Stimulated activated CD4-positive, alpha-beta T cell treated with anti-CD3 and anti-CD28 coated beads, Interleukin-1b, Interleukin-23, amount 100 ng/mL, for 24 hours (primary cell): Measurements from ENCODE around the gene MAP3K12.
"Not testable (repeated sequence)": the region's sequence is repeated elsewhere in the genome, so short reads cannot be mapped to it uniquely, and the experiment has no call there.

Experiments used
- DNase-seq, 4 experiments: peaks; one replicate each; pipeline ENCODE4 v3.0.0-alpha.2; 2020; ENCODE audit warnings: low read depth in 4 of 4, low spot score in 1 of 4

MAP3K12 gene

DNA sequence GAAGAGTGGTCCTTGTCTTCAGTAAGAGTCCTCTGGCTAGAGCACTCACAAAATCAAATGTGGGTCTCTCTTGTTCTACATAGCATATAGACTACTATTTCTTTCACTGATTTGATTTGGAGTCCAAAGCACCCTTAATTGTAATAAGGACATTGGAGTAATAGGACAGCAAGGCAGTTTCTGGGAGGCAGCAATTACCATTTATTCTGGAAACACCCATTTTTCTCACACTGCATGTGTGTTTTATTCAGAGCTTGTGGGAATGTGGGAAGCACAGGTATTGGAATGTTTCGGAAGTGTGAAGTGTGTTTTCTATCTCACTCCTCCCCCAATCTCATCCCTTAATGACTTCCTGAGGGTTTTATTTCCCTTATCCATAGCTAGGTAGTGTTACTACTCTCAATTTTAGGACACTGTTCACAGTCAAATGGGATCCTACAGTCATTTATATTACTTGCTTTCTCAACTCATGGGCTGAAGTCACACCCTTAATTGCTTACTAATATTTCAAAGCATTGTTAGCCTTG, 27.1 kb downstream of the MAP3K12 start:
- DNase-seq: no peak

DNA sequence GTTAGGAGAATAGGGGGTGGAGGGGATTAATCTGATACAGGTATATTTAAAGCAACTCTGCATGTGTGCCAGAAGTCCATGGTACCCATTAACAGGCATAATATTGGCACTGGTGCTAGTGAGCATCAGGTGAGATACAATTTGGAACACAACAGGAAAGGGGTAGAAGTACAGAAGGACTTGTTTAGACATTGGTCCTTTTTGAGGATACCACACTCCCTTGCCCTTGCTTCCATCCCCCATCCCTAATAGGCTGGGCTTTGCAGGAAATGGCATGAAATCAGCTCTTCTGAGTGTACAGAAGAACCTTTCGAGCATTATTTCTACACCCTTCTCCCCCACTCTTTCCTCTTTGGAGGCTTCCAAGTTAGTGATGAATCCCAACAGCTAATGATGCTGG, 31.0 kb downstream of the MAP3K12 start:
- no peak for DNase-seq

DNA sequence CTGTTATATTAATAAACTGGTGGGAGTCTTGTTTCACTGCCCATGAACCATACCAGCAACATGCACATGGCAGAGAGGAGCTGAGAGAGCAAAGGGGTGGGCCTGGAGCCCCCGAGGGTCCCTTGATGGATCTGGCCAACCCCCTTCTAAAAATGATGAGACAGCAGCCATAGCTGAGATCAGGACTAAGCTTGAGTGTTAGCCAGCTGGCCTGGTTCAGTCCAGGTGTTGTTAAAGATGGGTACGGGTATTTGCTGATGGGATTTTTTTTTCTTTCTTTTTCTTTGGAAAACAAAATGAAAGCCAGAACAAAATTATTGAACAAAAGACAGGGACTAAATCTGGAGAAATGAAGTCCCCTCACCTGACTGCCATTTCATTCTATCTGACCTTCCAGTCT, 31.4 kb downstream of the MAP3K12 start:
- no peak for DNase-seq

DNA sequence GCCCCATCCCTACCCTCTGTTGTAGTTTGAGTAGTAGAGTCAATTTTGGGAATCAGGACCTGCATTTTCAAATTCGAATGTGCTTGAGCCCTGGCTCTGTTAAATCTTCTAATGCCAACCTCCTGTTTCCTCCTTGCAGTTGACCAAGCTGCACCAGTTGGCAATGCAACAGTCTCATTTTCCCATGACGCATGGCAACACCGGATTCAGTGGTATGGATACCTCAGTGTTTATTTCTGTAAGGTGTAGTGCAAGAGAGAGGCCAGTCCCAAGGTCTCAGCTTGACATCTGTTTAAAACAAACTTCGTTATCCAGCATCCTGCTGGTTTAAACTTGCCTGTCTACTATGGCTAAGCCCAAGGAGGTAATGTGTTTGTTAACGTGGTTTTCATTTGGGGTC, 32.2 kb downstream of the MAP3K12 start:
- DNase-seq: no peak

DNA sequence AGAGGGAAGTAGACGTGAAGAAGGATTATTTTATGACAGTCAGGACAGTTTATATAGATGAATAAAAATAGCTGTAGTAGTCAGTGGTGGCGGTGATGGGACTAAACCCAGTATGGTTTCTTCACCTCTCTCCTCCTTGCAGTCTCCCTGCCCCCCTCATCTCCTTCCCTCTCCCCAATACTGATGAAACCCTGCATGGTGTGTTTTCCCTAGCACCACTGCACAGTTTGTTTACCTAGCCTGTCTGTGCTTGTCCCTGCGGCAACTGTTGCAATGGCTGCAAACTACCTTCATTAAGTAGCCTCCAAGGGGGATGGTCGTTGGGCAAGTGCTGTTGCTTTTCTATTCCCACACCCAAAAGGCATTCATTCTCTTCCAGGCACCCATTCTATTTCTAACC, 32.6 kb downstream of the MAP3K12 start:
- DNase-seq: no peak

DNA sequence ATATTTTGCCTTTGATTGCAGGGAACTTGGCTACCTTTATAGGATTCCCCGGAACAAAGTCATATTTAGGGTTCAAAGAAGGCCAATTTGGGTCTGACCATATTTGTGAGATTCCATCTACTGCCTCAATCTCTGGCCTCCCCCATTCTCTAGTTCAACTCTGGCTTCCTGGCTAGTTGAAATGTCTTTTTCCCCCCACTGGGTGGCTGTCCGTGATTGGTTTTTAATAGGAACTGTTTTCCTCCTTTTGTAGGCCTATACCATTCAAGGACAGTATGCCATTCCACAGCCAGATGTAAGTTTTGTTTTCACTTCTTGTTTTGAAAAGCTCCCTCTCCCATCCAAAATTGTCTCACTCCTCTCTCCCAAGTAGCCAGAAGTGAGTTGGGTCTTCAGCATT, 33.6 kb downstream of the MAP3K12 start:
- no peak for DNase-seq

DNA sequence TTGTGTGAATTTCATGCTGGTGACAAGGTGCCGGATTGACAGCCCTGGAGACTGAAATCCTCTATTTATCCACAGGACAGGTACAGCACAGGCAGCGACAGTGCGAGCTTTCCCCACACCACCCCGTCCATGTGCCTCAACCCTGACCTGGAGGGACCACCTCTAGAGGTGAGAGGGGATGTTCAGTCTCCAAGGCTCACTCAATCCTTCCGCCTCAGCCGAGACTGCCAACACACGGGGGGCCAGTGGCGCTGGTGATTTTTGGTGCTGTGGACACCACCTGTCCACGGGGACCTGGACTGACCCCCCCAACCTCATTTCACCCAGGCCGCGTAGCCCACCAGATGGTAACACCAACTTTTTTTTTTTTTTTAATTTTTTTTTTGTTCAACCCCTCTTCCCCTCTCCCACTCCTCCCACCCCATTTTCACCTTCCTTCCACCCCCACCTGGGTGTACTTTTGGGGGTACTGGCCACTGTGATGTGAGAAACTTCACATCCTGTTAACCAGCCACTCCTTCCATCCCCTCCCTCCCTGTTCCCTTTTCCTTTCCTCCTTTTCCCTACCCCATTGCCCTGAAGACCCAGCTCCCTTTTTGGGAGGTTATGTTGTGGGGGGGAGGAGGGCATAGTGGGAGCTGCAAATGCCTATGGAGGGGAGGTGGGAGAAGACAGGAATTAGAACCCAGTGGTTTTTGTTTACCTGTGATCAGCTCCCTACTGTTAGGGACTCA, 34.4 kb downstream of the MAP3K12 start:
- no peak for DNase-seq

DNA sequence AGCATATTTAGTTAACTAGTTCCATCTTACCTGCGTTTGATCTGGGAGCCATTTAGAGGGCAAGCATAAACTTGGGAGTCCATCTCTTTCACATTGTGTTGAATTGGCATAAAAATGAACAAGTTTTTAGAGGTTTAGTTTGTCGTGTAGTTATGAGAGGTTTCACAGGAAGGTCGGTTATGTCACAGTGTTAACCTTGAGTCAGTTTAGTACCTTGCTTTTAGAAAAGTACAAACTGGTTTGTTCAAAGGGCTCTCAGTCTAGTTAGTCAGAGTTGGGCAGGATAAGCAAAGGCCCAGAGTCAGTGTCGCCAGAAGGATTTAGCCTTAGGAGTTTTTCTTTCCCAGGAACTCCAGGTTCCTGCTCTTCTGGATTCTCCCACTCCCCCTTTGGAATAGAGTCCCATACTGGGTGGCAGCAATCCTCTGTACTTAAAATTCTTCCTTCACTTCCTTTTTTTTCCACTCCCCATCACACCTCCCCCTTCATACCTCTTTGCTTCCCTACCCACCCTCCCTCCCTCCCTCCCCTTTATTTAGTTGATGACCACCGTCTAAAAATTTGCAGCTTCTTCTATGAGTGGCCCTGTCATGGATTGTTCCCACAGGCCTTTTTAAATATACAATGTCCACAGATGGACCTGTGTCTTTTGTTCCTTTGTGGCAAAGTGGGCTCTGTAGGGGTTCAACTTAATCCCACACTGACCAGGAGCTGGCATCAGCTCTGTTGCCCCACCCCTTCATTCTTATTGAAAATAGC, 35.3 kb downstream of the MAP3K12 start:
- no peak for DNase-seq

DNA sequence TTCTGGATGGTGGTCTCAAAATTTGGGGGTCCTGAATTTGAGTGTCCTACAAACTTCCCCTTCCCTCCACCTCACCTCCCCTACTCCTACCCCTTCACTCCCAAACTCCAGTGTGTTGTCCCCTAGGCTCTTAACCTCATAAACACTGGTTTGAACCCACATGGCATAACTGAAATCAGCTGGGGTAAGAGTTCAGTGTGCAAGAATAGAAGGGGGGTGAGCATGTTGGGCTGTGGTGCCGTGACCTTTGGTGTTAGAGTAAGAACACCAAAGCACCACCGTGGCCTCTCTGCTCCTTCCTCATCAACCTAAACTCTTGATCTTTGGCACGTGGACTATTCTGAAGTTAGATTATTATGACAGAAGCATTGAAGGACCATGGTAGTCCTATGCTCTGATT, 36.3 kb downstream of the MAP3K12 start:
- no peak for DNase-seq

DNA sequence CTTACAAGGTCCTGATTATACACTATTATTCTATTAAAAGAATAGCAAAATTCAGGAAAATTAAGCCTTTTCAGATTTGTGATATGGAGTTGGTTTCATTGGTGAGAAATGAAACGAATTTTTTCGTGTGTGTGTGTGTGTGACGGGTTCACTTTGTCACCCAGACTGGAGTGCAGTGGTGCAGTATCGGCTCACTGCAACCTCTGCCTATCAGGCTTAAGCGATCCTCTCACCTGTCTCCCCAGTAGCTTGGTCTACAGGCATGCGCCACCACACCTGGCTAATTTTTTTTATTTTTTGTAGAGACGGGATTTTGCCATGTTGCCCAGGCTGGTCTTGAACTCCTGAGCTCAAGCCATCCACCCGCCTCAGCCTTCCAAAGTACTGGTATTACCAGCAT, 37.7 kb downstream of the MAP3K12 start:
- DNase-seq: no peak

DNA sequence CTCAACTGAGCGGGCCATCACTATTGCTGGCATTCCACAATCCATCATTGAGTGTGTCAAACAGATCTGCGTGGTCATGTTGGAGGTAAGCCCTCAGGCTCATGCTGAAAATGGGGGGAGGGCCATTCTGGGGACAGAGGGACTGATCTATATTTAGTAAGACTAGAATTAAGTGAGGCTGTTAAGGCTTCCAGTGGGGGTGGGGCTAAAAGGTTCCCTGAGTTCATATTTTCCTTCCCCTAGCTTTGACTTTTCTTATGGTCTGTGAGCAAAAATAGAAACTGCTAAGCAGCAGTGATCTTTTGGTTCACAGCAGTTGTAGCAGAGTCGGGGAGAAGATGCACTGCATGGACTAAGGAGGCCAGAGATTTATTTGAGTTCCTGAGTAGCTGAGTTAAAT, 38.2 kb downstream of the MAP3K12 start:
- no peak for DNase-seq

DNA sequence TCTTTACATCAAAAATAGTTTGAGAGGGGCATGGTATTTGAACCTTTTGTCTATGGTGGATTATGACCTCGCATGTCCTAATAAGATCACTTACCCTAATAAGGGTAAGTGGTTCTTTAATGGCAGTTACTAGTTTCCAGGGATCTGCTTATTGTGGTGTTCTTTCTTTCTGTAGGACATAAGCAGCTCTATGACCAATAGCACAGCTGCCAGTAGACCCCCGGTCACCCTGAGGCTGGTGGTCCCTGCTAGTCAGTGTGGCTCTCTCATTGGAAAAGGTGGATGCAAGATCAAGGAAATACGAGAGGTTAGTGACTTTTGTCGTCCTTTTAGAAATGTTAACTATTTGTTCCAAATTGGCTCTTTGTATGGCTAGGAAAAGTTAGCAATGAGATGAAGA, 40.2 kb downstream of the MAP3K12 start:
- no peak for DNase-seq

DNA sequence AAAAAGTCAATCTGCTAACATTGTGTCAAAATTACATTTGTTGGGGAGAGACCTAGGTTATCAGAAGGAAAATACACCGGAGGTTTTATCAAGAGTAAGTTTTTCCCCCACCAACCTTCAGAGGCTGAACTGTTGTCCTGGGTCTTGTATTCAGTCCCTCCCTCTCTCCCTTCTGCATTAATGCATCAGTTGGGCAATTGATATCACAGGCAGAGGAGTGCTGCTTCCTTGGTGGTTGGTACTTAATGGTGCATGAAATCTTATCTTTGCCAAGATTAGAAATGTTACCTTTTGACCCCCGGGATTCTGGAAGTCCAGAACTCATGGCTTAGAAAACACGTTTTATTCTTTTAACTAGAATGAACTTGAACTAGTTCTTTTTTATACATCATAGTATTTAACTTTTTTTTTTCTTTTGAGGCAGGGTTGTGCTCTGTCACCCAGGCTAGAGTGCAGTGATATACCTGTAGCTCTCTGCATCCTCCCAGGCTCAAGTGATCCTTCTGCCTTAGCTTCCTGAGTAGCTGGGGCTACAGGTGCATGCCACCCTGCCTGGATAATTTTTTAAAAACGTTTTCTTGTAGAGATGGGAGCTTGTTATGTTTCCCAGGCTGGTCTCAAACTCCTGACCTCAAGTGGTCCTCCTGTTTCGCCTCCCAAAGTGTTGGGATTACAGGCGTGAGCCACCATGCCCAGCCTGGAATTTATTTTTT, 42.4 kb downstream of the MAP3K12 start:
- no peak for DNase-seq

DNA sequence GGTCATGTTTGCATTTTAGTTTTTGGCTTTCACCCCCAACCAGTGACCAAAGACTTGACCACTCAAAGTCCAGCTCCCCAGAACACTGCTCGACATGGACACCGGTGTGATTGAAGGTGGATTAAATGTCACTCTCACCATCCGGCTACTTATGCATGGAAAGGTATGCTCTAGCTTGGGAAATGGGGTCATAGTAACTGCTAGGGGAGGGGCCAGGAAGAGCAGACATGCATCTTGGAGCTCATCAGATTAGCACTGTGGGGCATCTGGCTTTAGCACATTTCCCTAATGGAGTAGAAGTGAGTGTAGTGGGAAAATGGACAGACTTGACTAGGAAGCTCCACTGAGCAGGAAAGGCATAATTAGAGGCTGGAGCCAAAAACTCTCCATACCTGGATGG, 44.6 kb downstream of the MAP3K12 start:
- DNase-seq: no peak

DNA sequence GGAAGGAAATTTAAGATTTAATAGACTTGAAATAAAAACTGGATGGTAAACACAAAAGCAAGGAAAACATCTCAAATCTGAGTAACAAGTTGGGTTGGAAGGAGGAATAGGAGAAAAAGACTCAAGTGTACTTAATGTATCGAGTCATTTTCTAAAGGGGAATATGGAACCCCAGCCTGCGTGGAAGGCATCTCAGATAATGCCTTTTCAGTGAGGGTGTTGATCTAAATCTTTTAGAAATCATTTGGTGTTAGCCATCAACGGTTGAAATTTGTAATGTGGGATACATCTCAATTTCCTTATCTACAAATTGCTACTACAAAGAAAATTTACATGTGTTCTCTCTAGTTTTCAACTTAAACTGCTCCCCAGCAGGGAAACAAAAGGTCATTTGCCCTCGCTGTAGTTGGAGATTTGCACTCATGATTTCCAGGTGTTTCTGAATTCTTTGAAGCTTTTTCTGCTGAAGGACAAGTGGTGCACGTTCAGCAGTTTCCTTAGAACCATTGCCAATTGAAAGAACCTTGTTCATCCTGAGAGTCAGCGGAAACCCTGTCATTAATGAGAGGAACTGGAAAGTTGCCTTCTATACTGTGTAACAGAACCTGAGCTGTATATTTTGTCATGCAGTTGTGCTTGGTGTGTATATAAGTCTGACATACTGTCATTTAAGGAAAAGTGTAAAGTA, 45.2 kb downstream of the MAP3K12 start:
- DNase-seq: no peak

DNA sequence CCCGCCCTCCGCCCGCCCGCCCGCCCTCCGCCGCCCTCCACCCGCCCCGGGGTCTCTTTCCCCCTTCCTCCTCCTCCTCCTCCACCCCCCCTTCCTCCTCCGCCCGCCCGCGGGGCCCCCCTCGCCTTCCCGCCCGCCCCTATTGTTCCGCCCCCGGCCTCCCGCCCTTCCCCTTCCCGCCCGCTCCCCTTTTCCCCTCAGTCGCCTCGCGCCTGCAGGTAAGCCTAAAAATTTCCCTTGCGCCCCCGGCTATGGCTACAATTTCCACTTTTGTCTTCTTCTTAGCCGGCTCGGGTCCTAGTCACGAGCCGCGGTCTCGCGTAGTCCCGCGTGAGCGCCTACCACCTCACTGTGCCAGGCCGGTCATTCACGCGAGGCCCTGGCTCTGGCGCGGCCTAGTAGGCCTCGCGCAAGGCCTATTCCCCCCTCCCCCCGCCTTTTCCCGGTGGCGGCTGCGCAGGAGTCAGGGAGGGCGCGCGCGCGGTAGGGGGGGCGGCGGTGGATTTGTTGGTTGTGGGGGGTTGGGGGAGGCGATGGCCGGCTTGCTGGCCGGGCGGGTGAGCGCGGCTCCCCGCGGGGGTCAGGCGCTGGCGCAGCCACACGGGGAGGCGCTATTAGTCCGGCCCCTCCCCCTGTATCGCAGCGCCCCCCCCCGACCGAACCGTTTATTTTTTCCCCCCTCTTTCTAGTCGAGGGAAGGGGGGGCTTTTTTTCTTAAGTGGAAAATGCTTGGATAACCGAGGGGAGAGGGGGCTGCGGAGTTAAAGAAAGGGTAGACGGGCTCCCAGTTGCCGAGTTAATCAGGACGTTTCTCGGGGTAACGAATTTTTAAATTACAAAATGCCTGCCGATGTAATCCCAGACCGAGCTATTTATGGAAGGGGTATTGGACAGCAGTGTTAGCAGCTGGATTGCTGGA, 46.8 kb downstream of the MAP3K12 start:
- peak; percentile 42 to 65 (median 59) for DNase-seq

DNA sequence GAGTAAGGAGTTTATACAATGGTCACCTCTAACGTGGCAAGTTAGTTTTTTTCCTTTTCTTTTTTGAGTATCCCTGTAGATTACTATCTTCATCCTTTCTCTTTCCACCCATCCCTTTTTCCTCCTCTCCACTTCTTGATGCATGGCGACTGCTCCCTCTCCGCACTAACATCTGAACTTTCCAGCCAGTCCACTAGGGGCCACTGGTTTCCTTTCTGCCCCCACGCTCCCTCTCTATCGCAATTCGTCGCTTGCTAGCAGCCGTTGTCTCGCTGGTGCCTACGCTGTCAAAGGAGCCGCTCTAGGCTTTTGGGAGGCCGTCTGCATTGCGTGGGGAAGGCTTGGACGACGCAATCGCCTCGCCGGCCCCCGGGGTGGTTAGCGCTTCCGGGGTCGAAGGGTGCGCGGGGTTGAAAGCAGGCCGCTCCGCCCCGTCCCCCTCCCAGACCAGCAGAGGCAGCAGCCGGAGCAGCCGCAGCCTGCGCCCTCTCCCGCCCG, 47.5 kb downstream of the MAP3K12 start, which contains the start of gene PCBP2:
Gene PCBP2, plus strand, starts transcription at position 442 of the 498 bp plus-strand sequence. CDS start 2,699 bp downstream, outside the sequence.
- DNase-seq: peak; percentile 86 to 97 (median 92)

DNA sequence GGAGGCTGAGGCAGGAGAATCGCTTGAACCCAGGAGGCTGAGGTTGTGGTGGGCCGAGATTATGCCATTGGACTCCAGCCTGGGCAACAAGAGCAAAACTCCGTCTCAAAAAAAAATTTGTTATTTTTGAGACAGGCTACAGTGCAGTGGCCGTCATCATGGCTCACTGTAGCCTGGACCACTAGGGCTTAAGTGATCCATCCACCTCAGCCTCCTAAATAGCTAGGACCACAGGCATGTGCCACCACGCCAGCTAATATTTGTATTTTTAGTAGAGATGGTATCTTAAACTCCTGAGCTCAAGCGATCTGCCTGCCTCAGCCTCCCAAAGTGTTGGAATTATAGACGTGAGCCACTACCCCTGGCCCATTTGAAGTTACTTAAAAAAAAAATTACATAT, 48.3 kb downstream of the MAP3K12 start:
- no peak for DNase-seq

DNA sequence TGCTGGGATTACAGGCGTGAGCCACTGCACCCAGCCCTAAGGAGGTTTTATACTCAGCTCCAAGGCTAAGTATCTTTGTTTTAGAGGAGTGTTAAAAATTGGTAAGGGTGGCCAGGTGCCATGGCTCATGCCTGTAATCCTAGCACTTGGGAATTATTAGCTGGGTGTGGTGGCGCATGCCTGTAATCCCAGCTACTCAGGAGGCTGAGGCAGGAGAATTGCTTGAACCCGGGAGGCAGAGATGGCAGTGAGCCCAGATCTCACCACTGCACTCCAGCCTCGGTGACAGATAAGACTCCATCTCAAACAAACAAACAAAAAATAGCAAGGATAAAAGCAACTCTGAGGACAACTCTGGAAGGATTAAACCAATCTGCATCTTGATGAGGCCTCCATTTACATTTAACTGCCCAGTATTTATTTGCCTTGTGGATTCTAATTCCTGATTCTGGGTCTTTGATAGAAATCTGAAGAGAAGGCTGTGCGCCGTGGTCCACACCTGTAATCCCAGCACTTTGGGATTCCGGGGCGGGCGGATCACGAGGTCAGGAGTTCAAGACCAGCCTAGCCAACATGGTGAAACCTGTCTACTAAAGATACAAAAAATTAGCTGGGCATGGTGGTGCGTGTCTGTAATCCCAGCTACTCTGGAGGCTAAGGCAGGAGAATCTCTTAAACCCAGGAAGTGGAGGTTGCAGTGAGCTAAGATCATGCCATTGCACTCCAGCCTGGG, 54.5 kb downstream of the MAP3K12 start:
- DNase-seq: not testable (repeated sequence)
